ENCODE measurements around the gene GPC5. TPM values are rescaled to one million over a fixed set of nuclear protein-coding genes. Genes with fewer than 3 reads are reported as not detected.

GPC5 gene
- total and polyA plus RNA-seq, 2 donors (not counting 3 experiments of a cell fraction or from before 2014, with no cell fraction given) = 0.59 to 0.97 TPM

DNA sequence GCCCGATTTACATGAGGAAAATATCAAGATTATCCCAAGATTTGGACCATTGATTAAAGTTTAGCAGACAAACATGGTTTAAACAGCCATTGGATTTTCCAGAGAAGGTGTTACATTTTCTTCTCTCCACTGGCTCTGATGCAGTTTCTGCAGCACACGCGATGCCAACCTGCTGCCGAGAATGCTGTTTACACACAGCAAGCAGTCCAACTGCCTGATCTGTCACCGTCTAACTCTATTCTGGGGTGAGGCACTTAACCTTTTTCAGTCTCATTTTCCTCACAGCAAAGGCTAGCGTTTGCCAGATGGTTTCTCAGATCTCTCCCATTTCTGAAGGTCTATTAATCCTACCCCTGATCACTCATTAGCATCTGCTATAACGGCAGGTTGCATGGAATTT, 1064.7 kb downstream of the GPC5 start:
- H3K9me1 ChIP-seq (replicated peaks; ENCODE audit: control insufficient read depth, extremely low read depth, insufficient read depth, low read length) = no peaks in the 10 kb centered on the region
- no peaks in the 10 kb centered on the region for H3K36me3 ChIP-seq (ENCODE audit: control insufficient read depth in 2 of 2, extremely low read depth in 1 of 2, insufficient read depth in 2 of 2, low read length in 2 of 2)
- H3K27me3 ChIP-seq (ENCODE audit: control insufficient read depth in 2 of 2, insufficient read depth in 2 of 2, low read length in 2 of 2) = no peaks in the 10 kb centered on the region
- no peak overlapping the region for H3K4me3 ChIP-seq (replicated peaks in 1 of 3; ENCODE audit: insufficient read depth in 1 of 3, low read depth in 1 of 3, low read length in 3 of 3)
- no peaks in the 10 kb centered on the region for H4K20me1 ChIP-seq (replicated peaks; ENCODE audit: control insufficient read depth, extremely low read depth, insufficient read depth, low read length)
- H3K27ac ChIP-seq (ENCODE audit: insufficient read depth, low read depth, low read length) = no peak overlapping the region
- intact Hi-C loops (cut with micrococcal nuclease) = no loop called here
- BruUV-seq (replicated peaks) = no TSS peak
- H3K4me1 ChIP-seq (ENCODE audit: control insufficient read depth, extremely low read depth, insufficient read depth, low read length) = no peaks in the 10 kb centered on the region
- H3K79me2 ChIP-seq (ENCODE audit: control insufficient read depth, insufficient read depth, low read length) = no peaks in the 10 kb centered on the region
- no peak for FAIRE-seq
- H3K9me3 ChIP-seq (replicated peaks; ENCODE audit: control insufficient read depth, insufficient read depth, low read length) = peaks cover 2% of the 10 kb centered on the region
- TF ChIP-seq MYC (IDR thresholded peaks at IDR 0.05; ENCODE audit: low read depth, low read length) = no peak
- no peak for TF ChIP-seq FOS (IDR thresholded peaks at IDR 0.05; ENCODE audit: borderline replicate concordance, insufficient read depth, low read length)
- no peak for TF ChIP-seq POLR2A (IDR thresholded peaks at IDR 0.05; ENCODE audit: low read depth, low read length)
- TF ChIP-seq, protein P1, sequence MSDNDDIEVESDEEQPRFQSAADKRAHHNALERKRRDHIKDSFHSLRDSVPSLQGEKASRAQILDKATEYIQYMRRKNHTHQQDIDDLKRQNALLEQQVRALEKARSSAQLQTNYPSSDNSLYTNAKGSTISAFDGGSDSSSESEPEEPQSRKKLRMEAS (IDR thresholded peaks at IDR 0.05; ENCODE audit: insufficient read depth, insufficient read length) = no peak
- TF ChIP-seq, protein P2, sequence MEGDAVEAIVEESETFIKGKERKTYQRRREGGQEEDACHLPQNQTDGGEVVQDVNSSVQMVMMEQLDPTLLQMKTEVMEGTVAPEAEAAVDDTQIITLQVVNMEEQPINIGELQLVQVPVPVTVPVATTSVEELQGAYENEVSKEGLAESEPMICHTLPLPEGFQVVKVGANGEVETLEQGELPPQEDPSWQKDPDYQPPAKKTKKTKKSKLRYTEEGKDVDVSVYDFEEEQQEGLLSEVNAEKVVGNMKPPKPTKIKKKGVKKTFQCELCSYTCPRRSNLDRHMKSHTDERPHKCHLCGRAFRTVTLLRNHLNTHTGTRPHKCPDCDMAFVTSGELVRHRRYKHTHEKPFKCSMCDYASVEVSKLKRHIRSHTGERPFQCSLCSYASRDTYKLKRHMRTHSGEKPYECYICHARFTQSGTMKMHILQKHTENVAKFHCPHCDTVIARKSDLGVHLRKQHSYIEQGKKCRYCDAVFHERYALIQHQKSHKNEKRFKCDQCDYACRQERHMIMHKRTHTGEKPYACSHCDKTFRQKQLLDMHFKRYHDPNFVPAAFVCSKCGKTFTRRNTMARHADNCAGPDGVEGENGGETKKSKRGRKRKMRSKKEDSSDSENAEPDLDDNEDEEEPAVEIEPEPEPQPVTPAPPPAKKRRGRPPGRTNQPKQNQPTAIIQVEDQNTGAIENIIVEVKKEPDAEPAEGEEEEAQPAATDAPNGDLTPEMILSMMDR (IDR thresholded peaks at IDR 0.05; ENCODE audit: extremely low read depth in 1 of 2, insufficient read depth in 1 of 2, low read depth in 1 of 2, low read length in 2 of 2) = no peak
- TF ChIP-seq JUN (IDR thresholded peaks at IDR 0.05; ENCODE audit: borderline replicate concordance, insufficient read depth, insufficient read length, low read depth) = no peak
- TF ChIP-seq GATA2 (IDR thresholded peaks at IDR 0.05; ENCODE audit: insufficient read depth, insufficient read length, low read depth, low read length) = no peak
- no peak for TF ChIP-seq EZH2 (IDR thresholded peaks at IDR 0.05; ENCODE audit: borderline replicate concordance, low read depth, low read length, severe bottlenecking)
- POLR2A ChIA-PET = no interaction called here
- no peak for DNase-seq (ENCODE audit: low read depth, low spot score)
- no peak overlapping the region for H3K9ac ChIP-seq (replicated peaks; ENCODE audit: extremely low read depth, insufficient read depth, low read length)
- dilution Hi-C loops (cut with MboI; ENCODE audit: extremely low pct_ligation_motif_present, low sequenced_read_pairs) = no loop called here
- CTCF ChIA-PET = no interaction called here
- no peak overlapping the region for H2AFZ ChIP-seq (ENCODE audit: low read depth, low read length)
- H3K4me2 ChIP-seq (ENCODE audit: insufficient read depth, low read length) = no peak overlapping the region

Measured in endothelial cell of umbilical vein (primary cell).